Activated naive CD8-positive, alpha-beta T cell treated with anti-CD3 and anti-CD28 coated beads, Interleukin-2, amount 50 U/mL, for 24 hours (primary cell): ENCODE results near the gene SCGB1D4.

Experiments used
- ATAC-seq: fragments of 150-1000 bp; cut with Tn5 transposase; one replicate; pipeline ENCODE4 v1.10.0; 2021
- DNase-seq: peaks from one replicate; pipeline ENCODE4 v3.0.0; 2021
- H3K27ac Mint-ChIP-seq: one replicate; pipeline ENCODE4 v1.8.0; 2021; ENCODE audit warnings: mild to moderate bottlenecking, mixed read lengths
- H3K27me3 Mint-ChIP-seq: one replicate; pipeline ENCODE4 v1.8.0; 2021; ENCODE audit warnings: mixed read lengths
- H3K36me3 Mint-ChIP-seq: one replicate; pipeline ENCODE4 v1.8.0; 2021; ENCODE audit warnings: low read depth, mixed read lengths
- H3K4me1 Mint-ChIP-seq: one replicate; pipeline ENCODE4 v1.8.0; 2021; ENCODE audit warnings: mixed read lengths
- H3K4me3 Mint-ChIP-seq: one replicate; pipeline ENCODE4 v1.8.0; 2021; ENCODE audit warnings: mild to moderate bottlenecking, moderate library complexity, mixed read lengths
- H3K9me3 Mint-ChIP-seq: one replicate; pipeline ENCODE4 v1.8.0; 2021; ENCODE audit warnings: mixed read lengths

Gene SCGB1D4

DNA sequence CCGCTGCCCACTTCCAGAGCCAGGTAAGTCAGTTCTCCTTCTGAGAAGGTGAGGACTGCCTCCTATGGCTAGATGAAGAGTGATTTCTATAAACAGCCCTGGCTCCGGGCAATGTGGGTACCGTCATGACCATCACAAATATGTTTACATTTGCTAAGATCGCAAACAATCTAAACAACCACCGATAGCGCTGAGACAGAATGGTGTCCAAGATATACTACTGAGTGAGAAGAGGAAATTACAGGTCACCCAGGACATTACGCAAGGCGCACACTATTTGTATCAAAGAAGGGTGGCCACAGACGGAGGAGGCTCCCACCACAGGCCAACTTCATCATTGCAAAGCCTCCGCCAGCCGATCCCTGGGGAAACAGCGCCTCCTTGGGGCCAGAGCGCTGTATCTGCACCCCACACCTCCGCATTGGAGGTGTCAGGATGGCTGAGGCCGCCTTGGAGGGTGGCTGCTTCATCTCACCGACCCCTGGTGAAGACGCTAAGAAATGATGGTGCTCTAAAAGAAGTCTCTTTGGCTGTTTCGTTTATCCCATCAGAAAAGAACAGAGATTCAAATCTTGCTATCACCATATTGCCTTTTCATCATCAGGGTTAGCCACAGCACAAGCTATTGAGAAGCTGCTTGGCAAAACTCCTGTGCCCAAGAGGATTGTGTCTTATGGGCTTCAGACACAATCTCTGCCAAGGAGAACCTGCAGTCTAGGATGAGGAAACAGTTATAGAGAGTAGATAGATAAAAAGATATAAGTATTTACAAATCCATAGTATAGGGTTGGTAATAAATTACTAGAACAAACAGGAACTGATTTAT, 26.1 kb upstream of the SCGB1D4 start:
- Mint-ChIP-seq H3K4me1 (no peaks in the 10 kb centered on the region), H3K36me3 (no peaks in the 10 kb centered on the region), H3K27ac (no peak overlapping the region), H3K4me3 (no peak overlapping the region), H3K9me3 (no peaks in the 10 kb centered on the region), H3K27me3 (peaks cover 5% of the 10 kb centered on the region)
- DNase-seq: peak; percentile 67
- ATAC-seq: peak; percentile 71

DNA sequence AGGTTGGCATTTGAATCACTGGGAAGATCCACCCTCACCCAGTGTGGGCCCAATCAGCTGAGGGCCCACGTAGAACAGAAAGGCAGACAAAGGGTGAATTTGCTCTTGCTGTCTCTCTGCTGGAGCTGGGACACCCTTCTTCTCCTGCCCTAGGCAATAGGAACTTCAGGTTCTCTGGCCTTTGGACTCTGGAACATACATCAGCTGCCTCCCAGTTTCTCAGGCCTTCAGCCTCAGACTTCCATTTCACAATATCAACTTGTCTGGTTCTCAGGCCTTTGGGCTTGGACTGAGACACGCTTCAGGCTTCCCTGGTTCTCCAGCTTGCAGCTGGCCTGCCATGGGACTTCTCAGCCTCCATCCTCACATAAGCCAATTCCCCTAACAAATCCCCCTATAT, 23.6 kb upstream of the SCGB1D4 start:
- DNase-seq: no peak
- no peak for ATAC-seq
- peaks cover 5% of the 10 kb centered on the region for H3K27me3 Mint-ChIP-seq
- H3K4me3 Mint-ChIP-seq: no peak overlapping the region
- no peaks in the 10 kb centered on the region for H3K36me3 Mint-ChIP-seq
- no peaks in the 10 kb centered on the region for H3K4me1 Mint-ChIP-seq
- no peak overlapping the region for H3K27ac Mint-ChIP-seq
- no peaks in the 10 kb centered on the region for H3K9me3 Mint-ChIP-seq

DNA sequence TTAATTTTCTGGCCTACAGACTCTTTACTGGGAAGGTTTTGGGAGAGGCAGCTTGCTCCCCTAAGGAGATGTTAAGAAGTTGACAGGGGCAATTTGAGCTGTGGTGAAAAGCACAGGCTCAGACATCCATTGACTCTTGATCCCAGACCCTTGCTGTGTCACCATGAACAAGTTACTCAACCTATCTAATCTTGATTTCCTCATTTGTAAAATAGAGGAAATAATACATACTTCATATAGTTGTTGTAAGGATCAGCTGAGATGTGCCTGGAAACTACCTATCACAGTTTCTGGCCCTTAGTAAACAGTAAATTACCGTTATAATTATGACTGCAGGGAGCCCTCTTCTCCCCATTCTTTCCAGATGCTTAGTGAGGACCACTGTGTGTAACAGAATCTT, 16.6 kb upstream of the SCGB1D4 start:
- H3K4me3 Mint-ChIP-seq: no peak overlapping the region
- peaks cover 16% of the 10 kb centered on the region for H3K27me3 Mint-ChIP-seq
- ATAC-seq (no peak), DNase-seq (no peak)
- H3K9me3 Mint-ChIP-seq: no peaks in the 10 kb centered on the region
- H3K27ac Mint-ChIP-seq: no peak overlapping the region
- peaks cover 13% of the 10 kb centered on the region for H3K4me1 Mint-ChIP-seq
- H3K36me3 Mint-ChIP-seq: no peaks in the 10 kb centered on the region

DNA sequence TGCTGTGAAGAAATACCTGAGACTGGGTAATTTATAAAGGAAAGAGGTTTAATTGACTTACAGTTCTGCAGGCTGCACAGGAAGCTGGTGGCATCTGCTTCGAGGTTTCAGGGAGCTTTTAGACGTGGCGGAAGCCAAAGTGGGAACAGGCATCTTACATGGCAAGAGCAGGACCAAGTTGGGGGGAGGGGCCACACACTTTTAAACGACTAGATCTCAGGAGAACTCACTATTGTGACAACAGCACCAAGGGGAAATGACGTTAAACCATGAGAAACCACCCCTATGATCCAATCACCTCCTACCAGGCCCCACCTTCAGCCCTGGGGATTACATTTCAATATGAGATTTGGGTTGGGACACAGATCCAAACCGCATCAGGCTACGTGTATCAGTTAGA, 11.1 kb upstream of the SCGB1D4 start:
- no peak for DNase-seq

DNA sequence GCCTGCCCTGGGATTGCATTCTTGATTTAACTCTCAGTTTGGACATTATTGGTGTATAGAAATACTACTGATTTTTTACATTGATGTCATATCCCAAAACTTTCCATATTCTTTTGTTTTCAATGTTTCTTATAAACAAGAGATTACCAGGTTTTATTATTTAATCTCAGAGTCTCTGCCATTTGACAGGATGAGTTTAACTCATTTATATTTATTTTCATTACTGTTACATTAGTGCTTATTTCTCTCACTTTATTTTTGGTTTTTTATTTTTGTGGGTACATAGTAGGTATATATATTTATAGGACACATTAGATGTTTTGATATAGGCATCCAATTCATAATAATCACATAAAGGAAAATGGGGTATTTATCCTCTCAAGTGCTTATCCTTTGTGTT, 9.1 kb upstream of the SCGB1D4 start:
- Mint-ChIP-seq H3K36me3 (no peaks in the 10 kb centered on the region), H3K4me3 (no peak overlapping the region), H3K27ac (no peak overlapping the region), H3K9me3 (no peaks in the 10 kb centered on the region), H3K27me3 (peaks cover 26% of the 10 kb centered on the region), H3K4me1 (peaks cover 13% of the 10 kb centered on the region)
- DNase-seq (no peak), ATAC-seq (no peak)

More for the DNA sequence above, 11.1 kb upstream of the SCGB1D4 start:
- no peak overlapping the region for H3K27ac Mint-ChIP-seq
- H3K4me3 Mint-ChIP-seq: no peak overlapping the region
- H3K4me1 Mint-ChIP-seq: peaks cover 13% of the 10 kb centered on the region
- no peaks in the 10 kb centered on the region for H3K9me3 Mint-ChIP-seq
- H3K36me3 Mint-ChIP-seq: no peaks in the 10 kb centered on the region
- ATAC-seq: no peak
- peaks cover 26% of the 10 kb centered on the region for H3K27me3 Mint-ChIP-seq

DNA sequence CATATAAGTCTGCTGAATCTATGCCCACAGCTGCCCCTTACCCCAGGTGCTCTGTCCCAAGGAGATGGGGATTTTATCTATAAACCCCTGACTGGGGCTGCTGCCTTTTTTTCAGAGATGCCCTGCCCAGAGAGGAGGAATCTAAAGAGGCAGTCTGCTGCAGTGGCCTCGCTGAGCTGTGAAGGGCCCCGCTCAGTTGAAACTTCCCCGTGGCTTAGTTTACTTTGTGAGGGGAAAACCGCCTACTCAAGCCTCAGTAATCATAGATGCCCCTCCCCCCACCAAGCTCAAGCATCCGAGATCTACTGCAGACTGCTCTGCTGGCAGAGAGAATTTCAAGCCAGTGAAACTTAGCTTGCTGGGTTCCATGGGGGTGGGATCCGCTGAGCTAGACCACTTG, 7.4 kb upstream of the SCGB1D4 start:
- Mint-ChIP-seq H3K4me3 (no peak overlapping the region), H3K36me3 (no peaks in the 10 kb centered on the region), H3K27ac (no peak overlapping the region), H3K9me3 (no peaks in the 10 kb centered on the region), H3K27me3 (peaks cover 22% of the 10 kb centered on the region), H3K4me1 (peaks cover 3% of the 10 kb centered on the region)
- ATAC-seq (no peak), DNase-seq (no peak)

DNA sequence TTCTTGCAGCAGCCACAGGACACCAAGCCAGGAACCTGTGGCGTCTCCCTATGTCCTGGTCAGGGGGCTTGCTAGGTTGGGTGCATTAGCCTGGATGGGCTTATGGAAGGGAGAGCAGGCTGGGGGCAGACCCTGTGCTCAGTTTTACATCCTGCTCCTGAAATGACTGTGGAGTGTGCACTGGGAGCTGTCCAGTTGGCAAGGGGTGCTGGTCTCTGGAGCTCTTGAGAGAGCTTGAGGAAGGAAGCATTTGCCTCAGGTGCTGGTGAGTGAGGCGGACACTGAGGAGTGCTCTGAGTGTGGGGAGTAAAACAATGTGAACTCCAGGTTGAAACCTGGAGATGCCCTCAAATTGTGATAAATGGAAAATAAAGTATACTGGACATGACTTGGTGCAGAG, 3.4 kb downstream of the SCGB1D4 start:
- Mint-ChIP-seq H3K36me3 (no peaks in the 10 kb centered on the region), H3K4me1 (no peaks in the 10 kb centered on the region), H3K9me3 (no peaks in the 10 kb centered on the region), H3K27ac (no peak overlapping the region), H3K4me3 (no peak overlapping the region), H3K27me3 (peaks cover 13% of the 10 kb centered on the region)
- DNase-seq (no peak), ATAC-seq (no peak)

DNA sequence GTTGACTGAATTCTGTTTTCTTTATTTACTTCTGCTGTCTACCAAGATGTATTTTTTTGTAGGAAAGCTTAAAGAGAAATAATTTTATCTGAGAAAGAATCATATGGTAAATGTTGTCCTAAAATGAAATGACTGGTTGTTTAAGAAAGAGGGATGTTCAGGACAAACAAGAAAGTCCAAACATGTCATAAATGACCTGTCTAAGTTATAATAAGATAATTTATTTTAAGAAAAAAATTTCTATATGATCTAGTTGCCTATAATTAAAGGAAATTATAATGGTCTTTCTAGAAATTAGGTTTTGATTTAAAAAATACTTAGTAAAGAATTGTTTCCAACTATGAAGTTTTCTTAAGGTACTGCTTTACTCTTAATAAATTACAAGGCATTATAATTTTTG, 18.4 kb downstream of the SCGB1D4 start:
- Mint-ChIP-seq H3K9me3 (no peaks in the 10 kb centered on the region), H3K27ac (no peak overlapping the region), H3K36me3 (no peaks in the 10 kb centered on the region), H3K4me3 (no peak overlapping the region), H3K27me3 (peaks cover 5% of the 10 kb centered on the region), H3K4me1 (no peaks in the 10 kb centered on the region)
- no peak for DNase-seq
- no peak for ATAC-seq

DNA sequence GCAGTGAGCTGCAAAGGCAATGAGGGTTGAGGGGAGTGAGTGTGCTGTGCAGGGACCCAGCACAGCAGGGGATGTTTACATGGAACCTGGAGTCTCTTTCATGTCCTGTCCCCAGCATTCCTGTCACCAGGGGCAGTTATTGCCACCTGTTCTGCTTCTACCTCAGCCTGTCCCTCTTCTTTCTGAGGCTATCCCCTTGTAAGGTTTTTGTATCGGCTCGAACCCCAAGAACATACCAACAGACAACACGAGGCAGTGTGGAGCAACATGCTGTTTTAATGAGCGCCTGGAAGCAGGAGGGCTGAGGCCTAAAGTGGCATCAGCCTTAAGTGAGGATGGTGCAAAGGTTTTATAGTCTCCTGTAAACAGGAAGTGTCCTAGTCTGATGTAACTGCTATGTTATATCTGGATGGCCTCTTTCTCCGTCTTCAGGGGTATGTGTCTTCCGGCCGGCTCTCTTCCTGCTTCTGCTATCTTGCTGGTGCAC, 25.0 kb downstream of the SCGB1D4 start:
- peaks cover 8% of the 10 kb centered on the region for H3K27me3 Mint-ChIP-seq

DNA sequence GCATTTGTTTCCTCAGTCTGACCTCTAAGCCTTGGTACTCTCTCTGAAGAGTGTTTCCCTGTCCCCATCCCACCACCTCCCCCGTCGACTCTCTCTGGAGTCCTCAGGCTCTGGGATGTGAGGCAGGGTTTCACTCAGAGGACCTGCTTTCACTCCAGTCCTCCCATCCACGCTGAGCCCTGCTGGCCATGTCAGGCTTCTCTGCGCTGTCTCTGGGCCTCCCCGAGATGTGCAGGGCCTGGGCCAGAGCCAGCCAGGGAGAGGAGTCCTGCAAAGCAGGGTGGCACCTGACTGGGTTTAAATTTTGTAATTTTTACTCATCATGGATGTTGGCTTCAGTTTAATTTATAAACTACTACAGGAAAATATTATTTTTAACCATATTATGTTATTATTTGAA, 25.6 kb downstream of the SCGB1D4 start:
- Mint-ChIP-seq H3K27me3 (peaks cover 11% of the 10 kb centered on the region), H3K36me3 (no peaks in the 10 kb centered on the region)

More for the DNA sequence above, 25.0 kb downstream of the SCGB1D4 start:
- Mint-ChIP-seq H3K36me3 (no peaks in the 10 kb centered on the region), H3K27ac (no peak overlapping the region), H3K4me3 (no peak overlapping the region), H3K4me1 (no peaks in the 10 kb centered on the region), H3K9me3 (no peaks in the 10 kb centered on the region)
- no peak for DNase-seq
- no peak for ATAC-seq

DNA sequence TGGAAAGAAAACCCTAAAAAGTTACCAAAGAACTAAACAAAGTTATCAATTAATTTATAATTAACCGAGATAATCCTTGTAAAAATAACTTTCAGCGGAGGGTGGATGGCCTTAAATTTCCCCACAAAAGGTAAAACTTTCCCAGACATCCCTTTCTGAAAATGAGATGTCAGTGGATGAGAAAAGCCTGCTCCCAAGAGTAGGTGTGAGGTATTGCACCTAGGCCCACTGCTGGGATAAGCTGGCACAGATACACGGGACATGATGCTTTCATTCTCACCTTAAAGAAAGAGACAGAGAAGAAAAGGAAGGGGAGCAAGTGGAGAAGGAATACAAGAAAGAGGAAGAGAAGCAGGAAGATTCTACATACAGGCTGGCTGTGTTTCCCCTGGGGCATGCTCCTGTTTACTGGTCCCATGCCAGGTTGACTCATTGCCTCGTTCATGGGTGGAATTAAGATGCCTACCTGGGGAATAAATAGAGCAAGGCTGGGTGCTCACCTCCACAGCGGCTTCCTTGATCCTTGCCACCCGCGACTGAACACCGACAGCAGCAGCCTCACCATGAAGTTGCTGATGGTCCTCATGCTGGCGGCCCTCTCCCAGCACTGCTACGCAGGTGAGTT, 29.1 kb downstream of the SCGB1D4 start, which contains the start of gene SCGB2A2:
SCGB2A2 (plus strand) TSS at position 505 of the 625 bp plus-strand sequence; CDS start at position 564, 59 bp downstream.
- Mint-ChIP-seq H3K9me3 (no peaks in the 10 kb centered on the region), H3K27ac (no peak within 1 kb of the TSS), H3K4me3 (no peak within 1 kb of the TSS), H3K4me1 (peaks cover 35% of the 10 kb centered on the region), H3K27me3 (peaks cover 11% of the 10 kb centered on the region), H3K36me3 (no peaks in the 10 kb centered on the region)
- ATAC-seq (no peak), DNase-seq (no peak)

More for the DNA sequence above, 25.6 kb downstream of the SCGB1D4 start:
- no peak for ATAC-seq
- Mint-ChIP-seq H3K27ac (no peak overlapping the region), H3K9me3 (no peaks in the 10 kb centered on the region), H3K4me1 (peaks cover 4% of the 10 kb centered on the region), H3K4me3 (no peak overlapping the region)
- DNase-seq: no peak

DNA sequence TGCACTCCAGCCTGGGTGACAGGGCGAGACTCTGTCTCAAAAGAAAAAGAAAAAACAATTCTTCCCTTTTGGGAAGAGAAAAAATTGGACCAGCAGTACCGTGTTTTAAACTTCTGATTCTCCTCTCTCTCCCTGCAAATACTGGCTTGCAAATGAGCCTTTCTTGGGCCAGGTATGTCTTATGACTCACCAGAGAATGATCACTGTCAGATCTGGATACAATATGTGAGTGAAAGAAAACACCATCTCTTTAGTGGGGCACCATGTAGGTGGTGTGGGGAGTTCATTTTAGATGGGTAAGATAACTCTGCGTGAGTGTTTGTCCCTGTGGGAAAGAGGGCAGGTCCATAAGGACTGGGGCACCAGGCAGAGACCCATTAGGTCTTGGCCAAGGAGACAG, 31.3 kb downstream of the SCGB1D4 start:
- Mint-ChIP-seq H3K36me3 (no peaks in the 10 kb centered on the region), H3K27me3 (peaks cover 13% of the 10 kb centered on the region), H3K4me3 (no peak overlapping the region), H3K4me1 (peaks cover 46% of the 10 kb centered on the region), H3K9me3 (peaks cover 3% of the 10 kb centered on the region), H3K27ac (no peak overlapping the region)
- ATAC-seq (peak; percentile 40), DNase-seq (no peak)

DNA sequence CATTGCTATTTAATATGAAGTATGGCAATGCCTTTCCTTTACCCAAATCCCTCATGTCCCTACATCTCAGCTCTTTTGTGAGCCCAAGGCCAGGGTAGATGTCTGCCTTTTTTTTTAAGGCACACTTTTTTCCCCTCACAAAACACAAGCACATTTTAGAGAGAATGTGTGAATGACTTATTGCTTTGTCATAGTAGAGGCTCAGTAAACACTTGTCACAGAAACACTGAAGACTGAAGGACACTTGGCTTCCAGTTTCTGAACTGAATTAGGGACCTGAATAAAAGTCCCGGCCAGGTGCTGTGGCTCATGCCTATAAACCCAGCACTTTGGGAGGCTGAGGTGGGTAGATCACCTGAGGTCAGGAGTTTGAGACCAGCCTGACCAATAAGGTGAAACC, 31.8 kb downstream of the SCGB1D4 start:
- no peak for DNase-seq
- Mint-ChIP-seq H3K27me3 (peaks cover 13% of the 10 kb centered on the region), H3K4me1 (peaks cover 46% of the 10 kb centered on the region), H3K4me3 (no peak overlapping the region), H3K36me3 (no peaks in the 10 kb centered on the region), H3K27ac (peak overlapping the region; percentile 79), H3K9me3 (peaks cover 3% of the 10 kb centered on the region)
- peak; percentile 22 for ATAC-seq

DNA sequence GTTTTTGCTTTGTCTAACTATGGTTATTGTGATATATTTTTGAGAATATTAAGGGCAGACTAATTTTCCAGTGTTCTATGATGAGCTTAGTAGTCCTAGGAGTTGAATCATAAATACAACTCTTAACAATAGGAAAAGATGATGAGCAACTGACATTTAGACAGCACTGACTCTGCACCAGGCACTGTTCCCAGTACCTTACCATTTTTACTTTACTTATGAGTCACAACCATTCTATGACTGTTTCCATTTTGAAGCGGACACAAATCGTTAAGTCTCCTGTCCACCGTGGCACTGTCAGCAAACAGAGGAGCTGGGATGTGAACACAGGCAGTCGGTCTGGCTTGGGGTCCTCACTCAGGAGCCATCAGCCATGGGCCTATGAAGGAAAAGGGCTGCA, 32.3 kb downstream of the SCGB1D4 start:
- ATAC-seq (peak; percentile 93), DNase-seq (peak; percentile 12)
- Mint-ChIP-seq H3K9me3 (peaks cover 3% of the 10 kb centered on the region), H3K4me3 (no peak overlapping the region), H3K4me1 (peaks cover 50% of the 10 kb centered on the region), H3K27me3 (peaks cover 14% of the 10 kb centered on the region), H3K36me3 (no peaks in the 10 kb centered on the region), H3K27ac (peak overlapping the region; percentile 79)

DNA sequence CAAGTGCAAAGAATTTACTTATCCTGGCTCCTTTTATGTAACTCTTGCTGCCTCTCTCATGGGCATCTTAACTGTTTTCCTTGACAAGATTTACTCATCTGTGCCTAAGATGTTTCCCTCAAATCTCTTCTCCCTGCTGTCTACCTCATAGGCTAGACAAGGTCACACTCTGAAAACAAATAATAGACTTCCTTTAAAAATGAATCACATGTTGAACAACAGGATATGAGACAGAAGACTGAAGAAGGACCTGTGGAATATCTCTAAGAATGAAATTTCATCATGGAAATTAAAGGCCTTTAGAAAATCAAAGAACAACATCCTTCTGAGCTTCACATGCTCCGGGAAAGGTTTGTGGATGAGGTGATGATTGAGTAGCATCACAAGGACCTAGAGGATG, 34.9 kb downstream of the SCGB1D4 start:
- no peak for DNase-seq
- no peaks in the 10 kb centered on the region for H3K36me3 Mint-ChIP-seq
- H3K27ac Mint-ChIP-seq: peak overlapping the region; percentile 19
- ATAC-seq: no peak
- no peak overlapping the region for H3K4me3 Mint-ChIP-seq
- peaks cover 51% of the 10 kb centered on the region for H3K4me1 Mint-ChIP-seq
- peaks cover 9% of the 10 kb centered on the region for H3K27me3 Mint-ChIP-seq
- H3K9me3 Mint-ChIP-seq: peaks cover 3% of the 10 kb centered on the region
